HCT116 (cell line): ENCODE data around the gene CCL11.
"Not testable (repeated sequence)": the region's sequence is repeated elsewhere in the genome, so short reads cannot be mapped to it uniquely, and the experiment has no call there.

Source experiments
- CEBPB ChIP-seq: IDR thresholded peaks from 2 replicates; pipeline ENCODE4 v1.6.1; 2012; ENCODE audit warnings: low read depth
- EGR1 ChIP-seq: IDR thresholded peaks from 2 replicates; pipeline ENCODE4 v1.6.1; 2012; ENCODE audit warnings: low read depth
- EZH2 ChIP-seq: fragments of 200-600 bp; sonication (generic); IDR thresholded peaks from 2 replicates; pipeline ENCODE4 v1.6.1; 2017; ENCODE audit warnings: antibody characterized with exemption, mixed run types
- EZH2phosphoT487 ChIP-seq: fragments of 200-600 bp; IDR thresholded peaks from 2 replicates; pipeline ENCODE4 v1.6.1; 2018; ENCODE audit warnings: antibody characterized with exemption, borderline replicate concordance
- FOSL1 ChIP-seq: IDR thresholded peaks from 2 replicates; pipeline ENCODE4 v1.6.1; 2012; ENCODE audit warnings: low read depth
- JUND ChIP-seq: IDR thresholded peaks from 2 replicates; pipeline ENCODE4 v1.6.1; 2012
- POLR2A ChIP-seq: IDR thresholded peaks from 2 replicates; pipeline ENCODE4 v1.7.0; 2011; ENCODE audit warnings: borderline replicate concordance; ENCODE audit not compliant: insufficient read depth, insufficient read length; ENCODE audit errors: extremely low read depth
- POLR2AphosphoS5 ChIP-seq: IDR thresholded peaks from 2 replicates; pipeline ENCODE4 v1.6.1; 2011; ENCODE audit warnings: mild to moderate bottlenecking, low read depth, low read length, moderate library complexity
- RAD21 ChIP-seq: IDR thresholded peaks from 2 replicates; pipeline ENCODE4 v1.6.1; 2012; ENCODE audit warnings: low read depth, mild to moderate bottlenecking
- SIN3A ChIP-seq: IDR thresholded peaks from 2 replicates; pipeline ENCODE4 v1.6.1; 2012; ENCODE audit warnings: low read depth
- ZNF274 ChIP-seq: fragments of 200-500 bp; sonication (Bioruptor generic); IDR thresholded peaks from 2 replicates; pipeline ENCODE4 v1.6.1; 2014; ENCODE audit warnings: mild to moderate bottlenecking, low read depth, low read length, inconsistent platforms
- TF ChIP-seq, protein P1 (sequence below): IDR thresholded peaks from 2 replicates; pipeline ENCODE4 v1.6.1; 2012
- TF ChIP-seq, protein P2 (sequence below), 3 experiments: fragments of 200-600 bp in 1 of 3; sonication (generic) in 1 of 3; IDR thresholded peaks in 2 of 3; conservative IDR thresholded peaks in 1 of 3; 2 replicates each; pipeline ENCODE4 v1.5.1; 2012 to 2017; ENCODE audit warnings: low read depth in 2 of 3, low read length in 2 of 3, antibody characterized with exemption in 1 of 3, borderline replicate concordance in 1 of 3, control low read depth in 1 of 3, mild to moderate bottlenecking in 1 of 3, mixed read lengths in 1 of 3, mixed run types in 1 of 3, moderate library complexity in 1 of 3; ENCODE audit not compliant: insufficient read depth in 1 of 3
- TF ChIP-seq, protein P3 (sequence below): IDR thresholded peaks from 2 replicates; pipeline ENCODE4 v1.6.1; 2012; ENCODE audit warnings: low read depth

DNA sequence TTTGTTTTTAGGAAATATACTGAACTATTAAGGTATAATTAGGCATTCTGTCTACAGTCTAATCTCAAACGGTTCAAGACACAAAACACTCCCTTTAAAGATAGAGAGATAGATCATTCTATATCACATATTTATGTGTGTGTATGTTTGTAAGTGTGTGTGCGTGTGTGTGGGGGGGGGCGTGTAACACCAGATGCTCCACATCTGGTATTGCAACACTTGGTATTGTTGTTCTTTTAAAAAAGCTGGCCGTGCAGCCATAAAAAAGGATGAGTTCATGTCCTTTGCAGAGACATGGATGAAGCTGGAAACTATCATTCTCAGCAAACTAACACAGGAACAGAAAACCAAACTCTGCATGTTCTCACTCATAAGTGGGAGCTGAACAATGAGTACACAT lies 42.0 kb downstream of the CCL11 start:
- TF ChIP-seq, protein P1, sequence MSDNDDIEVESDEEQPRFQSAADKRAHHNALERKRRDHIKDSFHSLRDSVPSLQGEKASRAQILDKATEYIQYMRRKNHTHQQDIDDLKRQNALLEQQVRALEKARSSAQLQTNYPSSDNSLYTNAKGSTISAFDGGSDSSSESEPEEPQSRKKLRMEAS: not testable (repeated sequence)
- not testable (repeated sequence) for TF ChIP-seq RAD21, POLR2A, ZNF274, FOSL1, EZH2, EZH2phosphoT487, SIN3A, EGR1, POLR2AphosphoS5, CEBPB, JUND
- TF ChIP-seq, protein P2, sequence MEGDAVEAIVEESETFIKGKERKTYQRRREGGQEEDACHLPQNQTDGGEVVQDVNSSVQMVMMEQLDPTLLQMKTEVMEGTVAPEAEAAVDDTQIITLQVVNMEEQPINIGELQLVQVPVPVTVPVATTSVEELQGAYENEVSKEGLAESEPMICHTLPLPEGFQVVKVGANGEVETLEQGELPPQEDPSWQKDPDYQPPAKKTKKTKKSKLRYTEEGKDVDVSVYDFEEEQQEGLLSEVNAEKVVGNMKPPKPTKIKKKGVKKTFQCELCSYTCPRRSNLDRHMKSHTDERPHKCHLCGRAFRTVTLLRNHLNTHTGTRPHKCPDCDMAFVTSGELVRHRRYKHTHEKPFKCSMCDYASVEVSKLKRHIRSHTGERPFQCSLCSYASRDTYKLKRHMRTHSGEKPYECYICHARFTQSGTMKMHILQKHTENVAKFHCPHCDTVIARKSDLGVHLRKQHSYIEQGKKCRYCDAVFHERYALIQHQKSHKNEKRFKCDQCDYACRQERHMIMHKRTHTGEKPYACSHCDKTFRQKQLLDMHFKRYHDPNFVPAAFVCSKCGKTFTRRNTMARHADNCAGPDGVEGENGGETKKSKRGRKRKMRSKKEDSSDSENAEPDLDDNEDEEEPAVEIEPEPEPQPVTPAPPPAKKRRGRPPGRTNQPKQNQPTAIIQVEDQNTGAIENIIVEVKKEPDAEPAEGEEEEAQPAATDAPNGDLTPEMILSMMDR (IDR thresholded peaks at IDR 0.05 in 2 of 3, conservative IDR thresholded peaks at IDR 0.05 in 1 of 3; ENCODE audit: borderline replicate concordance in 1 of 3, insufficient read depth in 1 of 3, low read depth in 2 of 3, low read length in 2 of 3): not testable (repeated sequence)
- TF ChIP-seq, protein P3, sequence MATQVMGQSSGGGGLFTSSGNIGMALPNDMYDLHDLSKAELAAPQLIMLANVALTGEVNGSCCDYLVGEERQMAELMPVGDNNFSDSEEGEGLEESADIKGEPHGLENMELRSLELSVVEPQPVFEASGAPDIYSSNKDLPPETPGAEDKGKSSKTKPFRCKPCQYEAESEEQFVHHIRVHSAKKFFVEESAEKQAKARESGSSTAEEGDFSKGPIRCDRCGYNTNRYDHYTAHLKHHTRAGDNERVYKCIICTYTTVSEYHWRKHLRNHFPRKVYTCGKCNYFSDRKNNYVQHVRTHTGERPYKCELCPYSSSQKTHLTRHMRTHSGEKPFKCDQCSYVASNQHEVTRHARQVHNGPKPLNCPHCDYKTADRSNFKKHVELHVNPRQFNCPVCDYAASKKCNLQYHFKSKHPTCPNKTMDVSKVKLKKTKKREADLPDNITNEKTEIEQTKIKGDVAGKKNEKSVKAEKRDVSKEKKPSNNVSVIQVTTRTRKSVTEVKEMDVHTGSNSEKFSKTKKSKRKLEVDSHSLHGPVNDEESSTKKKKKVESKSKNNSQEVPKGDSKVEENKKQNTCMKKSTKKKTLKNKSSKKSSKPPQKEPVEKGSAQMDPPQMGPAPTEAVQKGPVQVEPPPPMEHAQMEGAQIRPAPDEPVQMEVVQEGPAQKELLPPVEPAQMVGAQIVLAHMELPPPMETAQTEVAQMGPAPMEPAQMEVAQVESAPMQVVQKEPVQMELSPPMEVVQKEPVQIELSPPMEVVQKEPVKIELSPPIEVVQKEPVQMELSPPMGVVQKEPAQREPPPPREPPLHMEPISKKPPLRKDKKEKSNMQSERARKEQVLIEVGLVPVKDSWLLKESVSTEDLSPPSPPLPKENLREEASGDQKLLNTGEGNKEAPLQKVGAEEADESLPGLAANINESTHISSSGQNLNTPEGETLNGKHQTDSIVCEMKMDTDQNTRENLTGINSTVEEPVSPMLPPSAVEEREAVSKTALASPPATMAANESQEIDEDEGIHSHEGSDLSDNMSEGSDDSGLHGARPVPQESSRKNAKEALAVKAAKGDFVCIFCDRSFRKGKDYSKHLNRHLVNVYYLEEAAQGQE: not testable (repeated sequence)
